ENCODE data around the gene LRSAM1.

LRSAM1 gene

GRCh38 chr9:127516835-127517607, 65.7 kb downstream of the LRSAM1 start:
- no peak for DNase-seq (ENCODE audit: low read depth)

- no peak for DNase-seq (ENCODE audit: low read depth)
Observed at GRCh38 chr9:127517620-127518019, 66.3 kb downstream of the LRSAM1 start.

- DNase-seq (ENCODE audit: low read depth) = no peak
Observed at GRCh38 chr9:127518091-127518856, 67.0 kb downstream of the LRSAM1 start.

- peak; percentile 97 for DNase-seq (ENCODE audit: low read depth)
Observed at GRCh38 chr9:127519301-127520166, 68.2 kb downstream of the LRSAM1 start.

GRCh38 chr9:127520941-127521918, 69.9 kb downstream of the LRSAM1 start:
- peak; percentile 88 for DNase-seq (ENCODE audit: low read depth)

GRCh38 chr9:127521919-127522304, 70.6 kb downstream of the LRSAM1 start:
- DNase-seq (ENCODE audit: low read depth) = no peak

- peak; percentile 76 for DNase-seq (ENCODE audit: low read depth)
Observed at GRCh38 chr9:127522727-127523126, 71.4 kb downstream of the LRSAM1 start.

- DNase-seq (ENCODE audit: low read depth) = peak; percentile 63
Observed at GRCh38 chr9:127523312-127523851, 72.1 kb downstream of the LRSAM1 start.

GRCh38 chr9:127524373-127524772, 73.1 kb downstream of the LRSAM1 start:
- peak; percentile 65 for DNase-seq (ENCODE audit: low read depth)

GRCh38 chr9:127525401-127526188, 74.3 kb downstream of the LRSAM1 start:
- DNase-seq (ENCODE audit: low read depth) = peak; percentile 72

- DNase-seq (ENCODE audit: low read depth) = no peak
Observed at GRCh38 chr9:127526655-127527559, 75.6 kb downstream of the LRSAM1 start.

- no peak for DNase-seq (ENCODE audit: low read depth)
Observed at GRCh38 chr9:127527560-127528268, 76.4 kb downstream of the LRSAM1 start.

GRCh38 chr9:127528422-127529251, 77.3 kb downstream of the LRSAM1 start:
- DNase-seq (ENCODE audit: low read depth) = no peak

GRCh38 chr9:127529671-127530070, 78.4 kb downstream of the LRSAM1 start:
- no peak for DNase-seq (ENCODE audit: low read depth)

GRCh38 chr9:127530206-127530941, 79.1 kb downstream of the LRSAM1 start:
- DNase-seq (ENCODE audit: low read depth) = no peak

GRCh38 chr9:127531676-127532075, 80.4 kb downstream of the LRSAM1 start:
- no peak for DNase-seq (ENCODE audit: low read depth)
